Tibial nerve (tissue), 3 donors: Measurements from ENCODE around the gene SLC39A9.

Experiments used
- EP300 ChIP-seq, 2 donors: sonication (generic); formaldehyde crosslinking; IDR thresholded peaks; one replicate each; pipeline ENCODE4 v1.6.1; 2017; ENCODE audit warnings: antibody characterized with exemption in 2 of 2, mild to moderate bottlenecking in 1 of 2
- POLR2A ChIP-seq, 2 donors: fragments of 450-650 bp; IDR thresholded peaks; one replicate each; pipeline ENCODE4 v1.6.1; 2017; ENCODE audit warnings: antibody characterized with exemption in 2 of 2, mild to moderate bottlenecking in 2 of 2, moderate library complexity in 2 of 2

GRCh38 chr14:69468949-69469348, 70.5 kb downstream of the SLC39A9 start:
- TF ChIP-seq EP300 (IDR thresholded peaks at IDR 0.05) (no peak), POLR2A (IDR thresholded peaks at IDR 0.05) (no peak)
